GM06990 (cell line): Measurements from ENCODE around the gene ATOH1.

ENCODE experiments used
- DNase-seq: peaks from one replicate; pipeline ENCODE4 v3.0.0-alpha.2; 2011; ENCODE audit not compliant: insufficient read length; ENCODE audit errors: extremely low read depth
- H3K27me3 ChIP-seq: replicated peaks from 2 replicates; pipeline ENCODE4 v1.6.0; 2011; ENCODE audit warnings: low read length; ENCODE audit not compliant: control insufficient read depth, insufficient read depth
- H3K36me3 ChIP-seq: 2 replicates; pipeline ENCODE4 v1.5.1; 2011; ENCODE audit warnings: low read length; ENCODE audit not compliant: control insufficient read depth, insufficient read depth
- H3K4me3 ChIP-seq: replicated peaks from 2 replicates; pipeline ENCODE4 v1.5.1; 2011; ENCODE audit warnings: low read depth, mild to moderate bottlenecking, control low read depth, low read length
- CTCF ChIP-seq: IDR thresholded peaks from 2 replicates; pipeline ENCODE4 v1.5.1; 2011; ENCODE audit warnings: low read length, control low read depth, mild to moderate bottlenecking, inconsistent platforms; ENCODE audit not compliant: insufficient read depth, poor library complexity, severe bottlenecking

Gene ATOH1

GRCh38 chr4:93813092-93813491, 15.5 kb upstream of the ATOH1 start:
- no peaks in the 10 kb centered on the region for H3K36me3 ChIP-seq
- TF ChIP-seq CTCF: no peak
- DNase-seq: no peak
- H3K27me3 ChIP-seq: no peaks in the 10 kb centered on the region; the same call in 1 of the 2 replicates
- H3K4me3 ChIP-seq: no peak overlapping the region

GRCh38 chr4:93814141-93814540, 14.4 kb upstream of the ATOH1 start:
- Histone ChIP-seq H3K4me3 (no peak overlapping the region), H3K36me3 (no peaks in the 10 kb centered on the region), H3K27me3 (no peaks in the 10 kb centered on the region; the same call in 1 of the 2 replicates)
- no peak for DNase-seq
- TF ChIP-seq CTCF: no peak

- no peaks in the 10 kb centered on the region for H3K36me3 ChIP-seq
- DNase-seq: no peak
Observed at GRCh38 chr4:93814722-93815121, 13.8 kb upstream of the ATOH1 start.

GRCh38 chr4:93825551-93826216, 2.9 kb upstream of the ATOH1 start:
- no peak for DNase-seq
- H3K27me3 ChIP-seq: peaks cover 1% of the 10 kb centered on the region
- no peak for TF ChIP-seq CTCF
- H3K36me3 ChIP-seq: no peaks in the 10 kb centered on the region
- H3K4me3 ChIP-seq: no peak overlapping the region

More at GRCh38 chr4:93814722-93815121, 13.8 kb upstream of the ATOH1 start:
- no peak for TF ChIP-seq CTCF
- no peak overlapping the region for H3K4me3 ChIP-seq
- no peaks in the 10 kb centered on the region; the same call in 1 of the 2 replicates for H3K27me3 ChIP-seq

GRCh38 chr4:93827272-93827947, 1.1 kb upstream of the ATOH1 start:
- Histone ChIP-seq H3K27me3 (peaks cover 1% of the 10 kb centered on the region), H3K36me3 (no peaks in the 10 kb centered on the region), H3K4me3 (no peak overlapping the region)
- TF ChIP-seq CTCF: no peak
- DNase-seq: no peak
